ENCODE results near the gene ZFR2. TPM values are rescaled to one million over a fixed set of nuclear protein-coding genes. Genes with fewer than 3 reads are reported as not detected.
"Not testable (repeated sequence)": the region's sequence is repeated elsewhere in the genome, so short reads cannot be mapped to it uniquely, and the experiment has no call there.

Gene ZFR2
- total and polyA plus RNA-seq, 10 of the 15 experiments (the other 5 are each of a cell fraction or from before 2014, with no cell fraction given) = 0.18 TPM; not detected in 9

DNA sequence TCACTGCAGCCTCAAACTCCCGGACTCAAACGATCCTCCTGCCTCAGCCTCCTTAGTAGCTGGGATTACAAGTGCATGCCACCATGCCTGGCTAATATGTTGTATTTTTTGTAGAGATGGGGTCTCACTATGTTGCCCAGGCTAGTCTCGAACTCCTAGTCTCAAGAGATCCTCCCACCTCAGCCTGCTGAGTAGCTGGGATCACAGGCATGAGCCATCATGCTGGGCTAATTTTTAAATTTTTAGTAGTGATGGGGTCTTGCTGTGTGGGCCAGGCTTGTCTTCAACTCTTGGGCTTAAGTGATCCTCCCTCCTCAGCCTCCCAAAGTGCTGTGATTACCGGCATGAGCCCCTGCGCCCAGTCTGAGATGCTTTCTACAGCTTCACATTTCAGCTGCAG, 26.9 kb upstream of the ZFR2 start (continued):
- TF ChIP-seq, protein P1, sequence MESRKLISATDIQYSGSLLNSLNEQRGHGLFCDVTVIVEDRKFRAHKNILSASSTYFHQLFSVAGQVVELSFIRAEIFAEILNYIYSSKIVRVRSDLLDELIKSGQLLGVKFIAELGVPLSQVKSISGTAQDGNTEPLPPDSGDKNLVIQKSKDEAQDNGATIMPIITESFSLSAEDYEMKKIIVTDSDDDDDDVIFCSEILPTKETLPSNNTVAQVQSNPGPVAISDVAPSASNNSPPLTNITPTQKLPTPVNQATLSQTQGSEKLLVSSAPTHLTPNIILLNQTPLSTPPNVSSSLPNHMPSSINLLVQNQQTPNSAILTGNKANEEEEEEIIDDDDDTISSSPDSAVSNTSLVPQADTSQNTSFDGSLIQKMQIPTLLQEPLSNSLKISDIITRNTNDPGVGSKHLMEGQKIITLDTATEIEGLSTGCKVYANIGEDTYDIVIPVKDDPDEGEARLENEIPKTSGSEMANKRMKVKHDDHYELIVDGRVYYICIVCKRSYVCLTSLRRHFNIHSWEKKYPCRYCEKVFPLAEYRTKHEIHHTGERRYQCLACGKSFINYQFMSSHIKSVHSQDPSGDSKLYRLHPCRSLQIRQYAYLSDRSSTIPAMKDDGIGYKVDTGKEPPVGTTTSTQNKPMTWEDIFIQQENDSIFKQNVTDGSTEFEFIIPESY (IDR thresholded peaks at IDR 0.05) = no peak

DNA sequence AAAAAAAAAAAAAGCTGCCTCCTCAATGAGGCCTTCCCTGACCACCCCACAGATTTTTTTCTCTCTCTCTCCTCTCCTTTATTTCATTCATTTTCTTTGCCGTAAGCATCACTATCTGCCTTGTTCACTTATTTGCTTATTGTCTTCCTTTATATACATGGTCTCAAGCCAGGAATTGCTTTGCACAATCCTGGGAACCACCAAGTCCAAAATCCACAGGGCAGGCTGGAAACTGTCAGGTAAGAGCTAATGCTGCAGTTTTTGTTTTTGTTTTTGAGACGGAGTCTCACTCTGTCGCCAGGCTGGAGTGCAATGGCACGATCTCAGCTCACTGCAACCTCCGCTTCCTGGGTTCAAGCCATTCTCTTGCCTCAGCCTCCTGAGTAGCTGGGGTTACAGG, 26.1 kb upstream of the ZFR2 start:
- H4K20me1 ChIP-seq (ENCODE audit: control insufficient read depth, insufficient read depth); H3K9me3 ChIP-seq (replicated peaks; ENCODE audit: control insufficient read depth, insufficient read depth, low read length); H3K36me3 ChIP-seq (ENCODE audit: control insufficient read depth in 2 of 2, insufficient read depth in 2 of 2, low read length in 1 of 2); CTCF ChIA-PET; intact Hi-C loops (cut with micrococcal nuclease; ENCODE audit: unreplicated experiment); H3K27me3 ChIP-seq (replicated peaks in 1 of 2; ENCODE audit: control insufficient read depth in 2 of 2, insufficient read depth in 2 of 2, low read length in 1 of 2); DNase-seq (ENCODE audit: low read depth, low spot score); H2AFZ ChIP-seq (ENCODE audit: control insufficient read depth, low read depth, low read length); H3K4me3 ChIP-seq; H3K79me2 ChIP-seq (ENCODE audit: control insufficient read depth, insufficient read depth, low read length); H3K4me1 ChIP-seq (ENCODE audit: control insufficient read depth, insufficient read depth, low read length); ATAC-seq; FAIRE-seq; SMC1A ChIA-PET (ENCODE audit: uncharacterized antibody, unreplicated experiment); BruUV-seq (replicated peaks); in situ Hi-C loops (cut with MboI); H3K4me2 ChIP-seq (ENCODE audit: control insufficient read depth, insufficient read depth); H3K9ac ChIP-seq (ENCODE audit: control insufficient read depth, insufficient read depth, low read length); H3K27ac ChIP-seq (ENCODE audit: control insufficient read depth, insufficient read depth): not testable (repeated sequence)
- POLR2A ChIA-PET = interaction anchor here (0.6 kb wide), 1 partner anchor 869 kb away, joined by 5 read pairs; no protein-coding TSS in a partner anchor
- WGBS (ENCODE audit: insufficient coverage, insufficient replicate concordance, low lambda C conversion rate, missing lambda C conversion rate) = 62% methylated on average over 5 of the region's 5 CpGs
- RAD21 ChIA-PET (ENCODE audit: unreplicated experiment) = interaction anchor here (0.7 kb wide), 1 partner anchor 1113 kb away, joined by 4 read pairs; no protein-coding TSS in a partner anchor

DNA sequence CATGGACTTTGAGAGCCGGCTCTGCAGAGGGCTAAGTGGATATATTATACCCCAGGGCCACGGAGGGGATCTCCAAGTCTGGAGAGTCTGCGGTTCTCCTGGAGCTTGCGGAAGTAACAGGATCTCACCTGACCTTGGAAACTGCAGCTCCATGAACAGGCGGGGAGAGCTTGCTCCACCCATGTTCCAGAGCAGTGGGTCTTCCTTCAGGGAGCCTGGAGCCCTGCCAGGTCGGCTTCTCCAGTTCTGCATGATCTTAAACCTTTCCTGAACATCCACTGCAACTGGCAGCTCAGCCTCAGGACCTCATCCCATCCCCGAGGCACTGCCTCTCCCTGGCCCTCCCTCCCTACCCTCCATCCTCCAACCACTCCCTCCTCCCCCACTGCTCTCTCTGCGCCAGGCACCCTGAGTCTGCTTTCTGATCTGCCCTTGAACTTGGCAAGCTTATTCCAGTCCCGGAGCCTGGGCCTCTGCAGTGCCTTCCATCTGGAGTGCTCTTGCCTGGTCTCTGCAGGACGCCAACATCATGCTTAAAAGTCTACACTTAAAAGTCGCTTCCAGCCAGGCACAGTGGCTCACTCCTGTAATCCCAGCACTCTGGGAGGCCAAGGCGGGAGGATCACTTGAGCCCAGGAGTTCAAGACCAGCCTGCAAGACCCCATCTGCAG, 24.8 kb upstream of the ZFR2 start:
- no peaks in the 10 kb centered on the region for H3K4me1 ChIP-seq (ENCODE audit: control insufficient read depth, insufficient read depth, low read length)
- in situ Hi-C loops (cut with MboI) = no loop called here
- DNase-seq (ENCODE audit: low read depth, low spot score) = no peak
- no peaks in the 10 kb centered on the region; a peak in 1 of 4 replicates for H3K27me3 ChIP-seq (replicated peaks in 1 of 2; ENCODE audit: control insufficient read depth in 2 of 2, insufficient read depth in 2 of 2, low read length in 1 of 2)
- intact Hi-C loops (cut with micrococcal nuclease; ENCODE audit: unreplicated experiment) = no loop called here
- CTCF ChIA-PET = interaction anchor here (0.7 kb wide), 1 partner anchor 374 kb away, joined by 3 read pairs; no protein-coding TSS in a partner anchor
- POLR2A ChIA-PET = interaction anchor here (0.7 kb wide), 1 partner anchor 1089 kb away, joined by 7 read pairs; no protein-coding TSS in a partner anchor
- ATAC-seq = no peak
- no peak overlapping the region for H3K4me2 ChIP-seq (ENCODE audit: control insufficient read depth, insufficient read depth)
- WGBS (ENCODE audit: insufficient coverage, insufficient replicate concordance, low lambda C conversion rate, missing lambda C conversion rate) = 29% methylated on average over 10 of the region's 12 CpGs
- H3K9ac ChIP-seq (ENCODE audit: control insufficient read depth, insufficient read depth, low read length) = no peak overlapping the region
- RAD21 ChIA-PET (ENCODE audit: unreplicated experiment) = interaction anchor here (0.7 kb wide), 1 partner anchor 1744 kb away, joined by 4 read pairs; no protein-coding TSS in a partner anchor
- no peaks in the 10 kb centered on the region for H4K20me1 ChIP-seq (ENCODE audit: control insufficient read depth, insufficient read depth)
- FAIRE-seq = no peak
- no peak overlapping the region for H3K4me3 ChIP-seq
- no peaks in the 10 kb centered on the region; the same call in 2 of the 3 replicates for H3K9me3 ChIP-seq (replicated peaks; ENCODE audit: control insufficient read depth, insufficient read depth, low read length)
- H2AFZ ChIP-seq (ENCODE audit: control insufficient read depth, low read depth, low read length) = no peak overlapping the region
- BruUV-seq (replicated peaks) = no TSS peak
- H3K36me3 ChIP-seq (ENCODE audit: control insufficient read depth in 2 of 2, insufficient read depth in 2 of 2, low read length in 1 of 2) = no peaks in the 10 kb centered on the region
- H3K79me2 ChIP-seq (ENCODE audit: control insufficient read depth, insufficient read depth, low read length) = no peaks in the 10 kb centered on the region
- H3K27ac ChIP-seq (ENCODE audit: control insufficient read depth, insufficient read depth) = no peak overlapping the region
- SMC1A ChIA-PET (ENCODE audit: uncharacterized antibody, unreplicated experiment) = interaction anchor here (0.6 kb wide), 1 partner anchor 56 kb away, joined by 3 read pairs; no protein-coding TSS in a partner anchor
- TF ChIP-seq WRNIP1 (IDR thresholded peaks at IDR 0.05; ENCODE audit: borderline replicate concordance, low read depth, low read length) = no peak
- TF ChIP-seq, protein P2, sequence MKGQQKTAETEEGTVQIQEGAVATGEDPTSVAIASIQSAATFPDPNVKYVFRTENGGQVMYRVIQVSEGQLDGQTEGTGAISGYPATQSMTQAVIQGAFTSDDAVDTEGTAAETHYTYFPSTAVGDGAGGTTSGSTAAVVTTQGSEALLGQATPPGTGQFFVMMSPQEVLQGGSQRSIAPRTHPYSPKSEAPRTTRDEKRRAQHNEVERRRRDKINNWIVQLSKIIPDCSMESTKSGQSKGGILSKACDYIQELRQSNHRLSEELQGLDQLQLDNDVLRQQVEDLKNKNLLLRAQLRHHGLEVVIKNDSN (IDR thresholded peaks at IDR 0.05; ENCODE audit: borderline replicate concordance, extremely low read length, insufficient read depth, low read depth, low read length) = no peak
- TF ChIP-seq TCF7 (IDR thresholded peaks at IDR 0.05; ENCODE audit: borderline replicate concordance) = no peak
- no peak for TF ChIP-seq CBFB (IDR thresholded peaks at IDR 0.05; ENCODE audit: low read depth)
- no peak for TF ChIP-seq CHD1 (IDR thresholded peaks at IDR 0.05; ENCODE audit: low read depth, low read length)
- TF ChIP-seq ETV6 (conservative IDR thresholded peaks at IDR 0.05 in 1 of 2, IDR thresholded peaks at IDR 0.05 in 1 of 2; ENCODE audit: borderline replicate concordance in 1 of 2, low read depth in 1 of 2) = no peak
- TF ChIP-seq POLR2A (IDR thresholded peaks at IDR 0.05; ENCODE audit: low read depth, low read length) = no peak
- no peak for TF ChIP-seq NFYB (IDR thresholded peaks at IDR 0.05; ENCODE audit: insufficient read depth, low read depth, low read length)
- TF ChIP-seq SIN3A (IDR thresholded peaks at IDR 0.05; ENCODE audit: low read depth, low read length) = no peak
